Activated T-helper 17 cell treated with anti-CD3 and anti-CD28 coated beads, Interleukin-2, amount 50 U/mL, for 72 hours (primary cell): ENCODE measurements around the gene DCST2. TPM values are rescaled to one million over a fixed set of nuclear protein-coding genes. Genes with fewer than 3 reads are reported as not detected.
"Not testable (repeated sequence)": the region's sequence is repeated elsewhere in the genome, so short reads cannot be mapped to it uniquely, and the experiment has no call there.

Source experiments
- ATAC-seq: fragments of 150-1000 bp; cut with Tn5 transposase; replicated peaks from 2 replicates; pipeline ENCODE4 v1.10.0; 2021; ENCODE audit warnings: mild to moderate bottlenecking, moderate library complexity
- H3K27ac Mint-ChIP-seq: one replicate; pipeline ENCODE4 v1.8.0; 2022; ENCODE audit warnings: mixed read lengths
- H3K27me3 Mint-ChIP-seq: one replicate; pipeline ENCODE4 v1.8.0; 2022; ENCODE audit warnings: mixed read lengths
- H3K36me3 Mint-ChIP-seq: one replicate; pipeline ENCODE4 v1.8.0; 2022; ENCODE audit warnings: low read depth, mild to moderate bottlenecking, mixed read lengths
- H3K4me1 Mint-ChIP-seq: one replicate; pipeline ENCODE4 v1.8.0; 2022; ENCODE audit warnings: mixed read lengths
- H3K4me3 Mint-ChIP-seq: one replicate; pipeline ENCODE4 v1.8.0; 2022; ENCODE audit warnings: mild to moderate bottlenecking, mixed read lengths
- H3K9me3 Mint-ChIP-seq: one replicate; pipeline ENCODE4 v1.8.0; 2022; ENCODE audit warnings: mixed read lengths
- total RNA-seq, 2 donors: library from RNA; stranded (reverse); gene quantifications; one replicate each; pipeline ENCODE4 v1.2.3, GENCODE V29; 2022

DCST2 gene
- total RNA-seq, 2 donors from 2014 or later = 0.67 to 2.2 TPM

GRCh38 chr1:154986736-154987135 is 46.8 kb downstream of the DCST2 start:
- not testable (repeated sequence) for H3K9me3 Mint-ChIP-seq, H3K27ac Mint-ChIP-seq, H3K27me3 Mint-ChIP-seq, H3K4me3 Mint-ChIP-seq, H3K4me1 Mint-ChIP-seq, ATAC-seq
- H3K36me3 Mint-ChIP-seq = peaks cover 69% of the 10 kb centered on the region

- peaks cover 61% of the 10 kb centered on the region for H3K36me3 Mint-ChIP-seq
- ATAC-seq = no peak
- no peaks in the 10 kb centered on the region for H3K9me3 Mint-ChIP-seq
- H3K27me3 Mint-ChIP-seq = no peaks in the 10 kb centered on the region
- no peak overlapping the region for H3K27ac Mint-ChIP-seq
- H3K4me3 Mint-ChIP-seq = no peak overlapping the region
- peaks cover 13% of the 10 kb centered on the region for H3K4me1 Mint-ChIP-seq
Measured at GRCh38 chr1:154983776-154984466, 49.7 kb downstream of the DCST2 start.

- Mint-ChIP-seq H3K36me3 (peaks cover 61% of the 10 kb centered on the region), H3K4me1 (peaks cover 9% of the 10 kb centered on the region), H3K27ac (no peak within 1 kb of the TSS), H3K27me3 (no peaks in the 10 kb centered on the region), H3K9me3 (no peaks in the 10 kb centered on the region), H3K4me3 (no peak within 1 kb of the TSS)
- peak; percentile 99 for ATAC-seq
Measured at GRCh38 chr1:154982897-154983648, 50.5 kb downstream of the DCST2 start, which contains the start of gene FLAD1. Gene FLAD1 (plus strand): TSS chr1:154983344. CDS start chr1:154983695, 351 bp downstream.

GRCh38 chr1:154982341-154982740 is 51.2 kb downstream of the DCST2 start:
- Mint-ChIP-seq H3K36me3 (peaks cover 61% of the 10 kb centered on the region), H3K9me3 (no peaks in the 10 kb centered on the region), H3K27ac (no peak overlapping the region), H3K4me3 (no peak overlapping the region), H3K4me1 (peaks cover 9% of the 10 kb centered on the region), H3K27me3 (no peaks in the 10 kb centered on the region)
- no peak for ATAC-seq

GRCh38 chr1:154978360-154978759 is 55.2 kb downstream of the DCST2 start:
- Mint-ChIP-seq H3K4me1 (peaks cover 14% of the 10 kb centered on the region), H3K4me3 (no peak overlapping the region), H3K9me3 (no peaks in the 10 kb centered on the region), H3K27ac (no peak overlapping the region), H3K27me3 (no peaks in the 10 kb centered on the region), H3K36me3 (peaks cover 45% of the 10 kb centered on the region)
- no peak for ATAC-seq

GRCh38 chr1:154977762-154978161 is 55.8 kb downstream of the DCST2 start:
- H3K4me3 Mint-ChIP-seq = not testable (repeated sequence)

GRCh38 chr1:154975409-154976059 is 58.0 kb downstream of the DCST2 start:
- Mint-ChIP-seq H3K9me3 (no peaks in the 10 kb centered on the region), H3K27ac (no peak overlapping the region), H3K36me3 (peaks cover 54% of the 10 kb centered on the region), H3K4me1 (peaks cover 27% of the 10 kb centered on the region), H3K27me3 (no peaks in the 10 kb centered on the region), H3K4me3 (no peak overlapping the region)
- peak; percentile 13 for ATAC-seq

More at GRCh38 chr1:154977762-154978161, 55.8 kb downstream of the DCST2 start:
- Mint-ChIP-seq H3K36me3 (peaks cover 48% of the 10 kb centered on the region), H3K27ac (peak overlapping the region; percentile 61), H3K4me1 (peaks cover 14% of the 10 kb centered on the region)
- not testable (repeated sequence) for ATAC-seq, H3K9me3 Mint-ChIP-seq, H3K27me3 Mint-ChIP-seq

GRCh38 chr1:154974808-154975408 is 58.7 kb downstream of the DCST2 start:
- peak; percentile 60 for ATAC-seq
- no peak overlapping the region for H3K4me3 Mint-ChIP-seq
- no peak overlapping the region for H3K27ac Mint-ChIP-seq
- H3K36me3 Mint-ChIP-seq = peaks cover 52% of the 10 kb centered on the region
- no peaks in the 10 kb centered on the region for H3K9me3 Mint-ChIP-seq
- H3K4me1 Mint-ChIP-seq = peaks cover 27% of the 10 kb centered on the region
- no peaks in the 10 kb centered on the region for H3K27me3 Mint-ChIP-seq

GRCh38 chr1:154974102-154974807 is 59.3 kb downstream of the DCST2 start, which contains the start of gene CKS1B:
Gene CKS1B (plus strand): TSS chr1:154974681. CDS start chr1:154974746, 65 bp downstream.
- Mint-ChIP-seq H3K4me3 (no peak within 1 kb of the TSS), H3K9me3 (no peaks in the 10 kb centered on the region)
- peak; percentile 86 for ATAC-seq

GRCh38 chr1:154973344-154974101 is 60.1 kb downstream of the DCST2 start:
- Mint-ChIP-seq H3K27ac (no peak overlapping the region), H3K27me3 (no peaks in the 10 kb centered on the region), H3K4me1 (peaks cover 31% of the 10 kb centered on the region), H3K4me3 (no peak overlapping the region), H3K9me3 (no peaks in the 10 kb centered on the region), H3K36me3 (peaks cover 52% of the 10 kb centered on the region)
- peak; percentile 42 for ATAC-seq

More at GRCh38 chr1:154974102-154974807, 59.3 kb downstream of the DCST2 start, which contains the start of gene CKS1B:
- Mint-ChIP-seq H3K27me3 (no peaks in the 10 kb centered on the region), H3K27ac (no peak within 1 kb of the TSS), H3K4me1 (peaks cover 28% of the 10 kb centered on the region), H3K36me3 (peaks cover 52% of the 10 kb centered on the region)

- Mint-ChIP-seq H3K4me3 (no peak overlapping the region), H3K36me3 (peaks cover 52% of the 10 kb centered on the region), H3K4me1 (peaks cover 31% of the 10 kb centered on the region), H3K27ac (no peak overlapping the region), H3K27me3 (no peaks in the 10 kb centered on the region), H3K9me3 (no peaks in the 10 kb centered on the region)
- no peak for ATAC-seq
Measured at GRCh38 chr1:154972517-154973343, 60.9 kb downstream of the DCST2 start.

GRCh38 chr1:154972213-154972516 is 61.4 kb downstream of the DCST2 start:
- no peak overlapping the region for H3K27ac Mint-ChIP-seq
- no peak for ATAC-seq
- no peaks in the 10 kb centered on the region for H3K9me3 Mint-ChIP-seq
- no peak overlapping the region for H3K4me3 Mint-ChIP-seq
- H3K27me3 Mint-ChIP-seq = no peaks in the 10 kb centered on the region
- H3K36me3 Mint-ChIP-seq = peaks cover 52% of the 10 kb centered on the region
- peaks cover 31% of the 10 kb centered on the region for H3K4me1 Mint-ChIP-seq
